Measurements from ENCODE around the gene ERC1. TPM values are rescaled to one million over a fixed set of nuclear protein-coding genes. Genes with fewer than 3 reads are reported as not detected.

Gene ERC1
- total RNA-seq, 1 donor from 2014 or later: 16.6 TPM

DNA sequence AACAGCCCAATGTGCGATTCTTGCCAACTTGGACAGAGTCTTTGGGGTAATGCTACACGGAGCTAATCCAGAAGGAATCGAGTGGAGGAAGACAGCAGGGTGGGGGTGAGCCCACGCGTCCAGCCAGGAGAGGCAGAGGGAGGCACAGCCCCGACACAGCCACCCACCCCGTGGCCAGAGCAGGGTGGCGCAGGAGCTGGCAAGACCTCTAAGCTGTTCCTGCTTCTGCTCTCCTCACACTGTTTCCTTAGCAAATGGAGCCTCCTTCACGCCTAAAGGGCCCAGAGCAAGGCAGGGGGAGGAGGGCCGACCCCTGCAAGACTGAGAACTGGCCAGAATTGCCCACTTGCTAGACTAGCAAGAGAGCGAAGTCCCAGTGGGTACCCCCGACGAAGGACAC lies 511.8 kb downstream of the ERC1 start:
- DNase-seq (ENCODE audit: low read depth) (no peak), FAIRE-seq (no peak)
- no peak overlapping the region for H3K4me3 ChIP-seq (ENCODE audit: low read depth, low read length)
- H3K36me3 ChIP-seq (ENCODE audit: control insufficient read depth, insufficient read depth, low read length): no peaks in the 10 kb centered on the region
- TF ChIP-seq, protein P1, sequence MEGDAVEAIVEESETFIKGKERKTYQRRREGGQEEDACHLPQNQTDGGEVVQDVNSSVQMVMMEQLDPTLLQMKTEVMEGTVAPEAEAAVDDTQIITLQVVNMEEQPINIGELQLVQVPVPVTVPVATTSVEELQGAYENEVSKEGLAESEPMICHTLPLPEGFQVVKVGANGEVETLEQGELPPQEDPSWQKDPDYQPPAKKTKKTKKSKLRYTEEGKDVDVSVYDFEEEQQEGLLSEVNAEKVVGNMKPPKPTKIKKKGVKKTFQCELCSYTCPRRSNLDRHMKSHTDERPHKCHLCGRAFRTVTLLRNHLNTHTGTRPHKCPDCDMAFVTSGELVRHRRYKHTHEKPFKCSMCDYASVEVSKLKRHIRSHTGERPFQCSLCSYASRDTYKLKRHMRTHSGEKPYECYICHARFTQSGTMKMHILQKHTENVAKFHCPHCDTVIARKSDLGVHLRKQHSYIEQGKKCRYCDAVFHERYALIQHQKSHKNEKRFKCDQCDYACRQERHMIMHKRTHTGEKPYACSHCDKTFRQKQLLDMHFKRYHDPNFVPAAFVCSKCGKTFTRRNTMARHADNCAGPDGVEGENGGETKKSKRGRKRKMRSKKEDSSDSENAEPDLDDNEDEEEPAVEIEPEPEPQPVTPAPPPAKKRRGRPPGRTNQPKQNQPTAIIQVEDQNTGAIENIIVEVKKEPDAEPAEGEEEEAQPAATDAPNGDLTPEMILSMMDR (IDR thresholded peaks at IDR 0.05; ENCODE audit: insufficient read depth, low read length, severe bottlenecking): no peak
- peaks cover 6% of the 10 kb centered on the region for H3K27me3 ChIP-seq (ENCODE audit: control insufficient read depth, insufficient read depth, low read length)

DNA sequence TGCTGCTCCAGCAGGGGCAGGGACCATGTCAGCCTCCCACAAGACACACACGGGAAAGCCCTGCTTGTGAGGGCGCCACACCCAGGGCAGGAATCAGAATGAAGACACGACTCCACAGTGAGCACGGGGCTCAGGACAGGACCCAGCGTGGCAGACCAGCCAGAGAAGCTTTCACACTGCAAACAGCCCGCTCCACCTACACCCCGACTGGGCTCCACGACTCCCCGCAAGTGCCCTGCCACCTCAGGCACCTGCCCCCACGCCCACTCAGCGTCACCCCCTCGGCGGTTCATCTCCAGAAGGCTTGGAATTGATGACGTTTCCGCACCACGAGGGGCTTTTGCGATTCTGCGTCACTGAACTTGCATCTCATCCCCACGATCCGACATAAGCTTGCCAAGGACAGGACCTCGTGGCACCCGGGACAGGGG lies 512.3 kb downstream of the ERC1 start:
- no peak overlapping the region for H3K4me3 ChIP-seq (ENCODE audit: low read depth, low read length)
- H3K36me3 ChIP-seq (ENCODE audit: control insufficient read depth, insufficient read depth, low read length): no peaks in the 10 kb centered on the region
- FAIRE-seq (no peak), DNase-seq (ENCODE audit: low read depth) (no peak)
- TF ChIP-seq, protein P1 (IDR thresholded peaks at IDR 0.05; ENCODE audit: insufficient read depth, low read length, severe bottlenecking): no peak
- H3K27me3 ChIP-seq (ENCODE audit: control insufficient read depth, insufficient read depth, low read length): peaks cover 6% of the 10 kb centered on the region

DNA sequence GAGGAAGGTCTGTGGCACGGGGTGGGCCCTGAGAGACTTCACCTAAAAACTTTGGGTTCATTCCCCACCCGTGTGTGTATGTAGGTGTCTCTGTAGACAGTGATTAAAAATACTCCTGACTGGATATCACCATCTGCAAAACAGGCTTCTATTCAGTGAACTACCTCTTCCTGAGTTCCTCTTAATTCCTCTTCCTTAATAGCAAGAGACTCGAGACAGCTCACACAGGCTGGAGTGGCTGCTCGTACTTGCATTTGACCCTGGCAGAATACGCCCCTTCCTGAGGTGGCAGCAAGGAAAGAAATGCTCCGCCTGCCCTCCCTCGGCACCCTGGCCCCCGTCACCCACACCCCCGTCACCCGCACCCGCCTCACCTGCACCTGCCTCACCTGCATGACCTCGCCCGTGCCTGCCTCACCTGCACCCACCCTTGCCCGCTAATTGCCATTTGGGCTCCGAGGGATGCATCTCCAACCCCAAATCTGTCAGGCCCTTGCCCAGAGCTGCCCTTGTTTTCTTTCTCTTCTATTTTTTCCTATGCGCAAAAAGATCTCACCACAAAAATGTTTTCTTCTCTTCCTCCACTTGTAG lies 513.4 kb downstream of the ERC1 start:
- H3K36me3 ChIP-seq (ENCODE audit: control insufficient read depth, insufficient read depth, low read length): no peaks in the 10 kb centered on the region
- no peak for FAIRE-seq
- TF ChIP-seq, protein P1 (IDR thresholded peaks at IDR 0.05; ENCODE audit: insufficient read depth, low read length, severe bottlenecking): no peak
- no peak overlapping the region for H3K4me3 ChIP-seq (ENCODE audit: low read depth, low read length)
- no peak for DNase-seq (ENCODE audit: low read depth)
- peaks cover 6% of the 10 kb centered on the region for H3K27me3 ChIP-seq (ENCODE audit: control insufficient read depth, insufficient read depth, low read length)

DNA sequence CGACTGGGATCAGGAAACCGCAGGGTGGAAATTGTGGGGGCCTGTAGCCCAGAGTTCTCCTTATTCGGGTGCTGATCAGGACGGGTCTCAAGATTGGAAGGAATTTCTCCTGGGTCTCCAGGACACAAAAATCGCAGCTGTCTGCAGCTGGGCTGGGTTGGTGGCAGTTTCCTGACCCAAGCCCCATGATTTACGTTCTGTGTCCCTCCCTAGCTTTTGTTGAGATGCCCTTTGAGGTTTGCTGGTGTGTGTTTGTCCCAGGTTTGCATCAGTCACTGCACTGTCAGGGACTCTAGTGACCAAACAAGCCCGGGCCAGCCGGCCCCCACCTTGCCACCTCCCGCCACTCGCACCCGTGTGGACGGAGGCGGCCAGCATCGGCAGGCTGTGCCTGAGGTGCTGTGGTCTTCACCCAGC lies 513.9 kb downstream of the ERC1 start:
- FAIRE-seq: no peak
- no peak for DNase-seq (ENCODE audit: low read depth)
- H3K27me3 ChIP-seq (ENCODE audit: control insufficient read depth, insufficient read depth, low read length): peaks cover 6% of the 10 kb centered on the region
- H3K4me3 ChIP-seq (ENCODE audit: low read depth, low read length): no peak overlapping the region
- TF ChIP-seq, protein P1 (IDR thresholded peaks at IDR 0.05; ENCODE audit: insufficient read depth, low read length, severe bottlenecking): no peak
- no peaks in the 10 kb centered on the region for H3K36me3 ChIP-seq (ENCODE audit: control insufficient read depth, insufficient read depth, low read length)

DNA sequence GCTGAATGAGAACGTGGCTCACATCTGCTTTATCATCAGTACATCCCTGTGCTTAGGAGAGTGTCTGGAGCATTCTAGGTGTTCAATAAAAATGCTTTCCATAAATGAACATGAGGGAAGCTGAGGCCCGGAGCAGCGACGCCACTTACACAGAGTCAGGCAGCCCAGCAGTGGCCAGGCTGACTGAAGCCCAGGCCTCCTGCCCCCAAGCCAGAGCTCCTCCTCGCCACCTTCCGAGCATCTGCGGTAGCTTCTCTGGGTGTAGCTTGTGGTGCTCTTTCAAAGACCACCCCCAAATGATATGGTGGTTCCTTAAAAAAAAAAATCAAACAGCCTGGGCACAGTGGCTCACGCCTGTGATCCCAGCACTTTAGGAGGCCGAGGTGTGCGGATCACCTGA lies 514.6 kb downstream of the ERC1 start:
- no peak for FAIRE-seq
- H3K4me3 ChIP-seq (ENCODE audit: low read depth, low read length): no peak overlapping the region
- H3K36me3 ChIP-seq (ENCODE audit: control insufficient read depth, insufficient read depth, low read length): no peaks in the 10 kb centered on the region
- TF ChIP-seq, protein P1 (IDR thresholded peaks at IDR 0.05; ENCODE audit: insufficient read depth, low read length, severe bottlenecking): no peak
- no peak for DNase-seq (ENCODE audit: low read depth)
- H3K27me3 ChIP-seq (ENCODE audit: control insufficient read depth, insufficient read depth, low read length): peaks cover 6% of the 10 kb centered on the region

DNA sequence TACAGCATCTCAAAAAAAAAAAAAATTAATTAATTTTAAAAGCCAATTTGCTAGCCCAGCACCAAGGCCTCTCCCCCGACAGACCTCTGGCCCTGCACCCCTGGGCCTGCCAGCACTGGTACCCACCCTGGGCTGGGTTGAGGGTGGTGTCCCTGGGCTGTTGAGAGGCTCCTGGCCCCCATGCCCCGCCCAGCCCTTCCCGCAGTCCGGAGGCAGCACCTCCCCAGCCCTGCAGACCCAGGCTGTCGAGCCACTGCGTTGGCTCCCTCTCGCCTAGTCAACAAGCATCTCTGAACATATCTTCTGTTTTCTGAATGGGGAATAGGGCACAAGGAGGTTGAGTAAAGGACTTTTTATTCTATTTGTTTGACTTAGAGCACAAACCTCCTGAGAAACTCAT lies 516.3 kb downstream of the ERC1 start:
- FAIRE-seq (no peak), DNase-seq (ENCODE audit: low read depth) (no peak)
- no peaks in the 10 kb centered on the region for H3K36me3 ChIP-seq (ENCODE audit: control insufficient read depth, insufficient read depth, low read length)
- no peak overlapping the region for H3K4me3 ChIP-seq (ENCODE audit: low read depth, low read length)
- H3K27me3 ChIP-seq (ENCODE audit: control insufficient read depth, insufficient read depth, low read length): peaks cover 4% of the 10 kb centered on the region
- TF ChIP-seq, protein P1 (IDR thresholded peaks at IDR 0.05; ENCODE audit: insufficient read depth, low read length, severe bottlenecking): no peak

Data from bronchial epithelial cell (primary cell).